ENCODE measurements around the gene C2CD4A.

The C2CD4A gene

GRCh38 chr15:62071711-62072308 lies 5.0 kb downstream of the C2CD4A start:
- Histone ChIP-seq H3K4me3 (ENCODE audit: low read depth, low read length) (no peak overlapping the region), H3K9me3 (ENCODE audit: severe bottlenecking) (no peaks in the 10 kb centered on the region), H3K27me3 (ENCODE audit: insufficient read depth, low read depth, severe bottlenecking) (no peaks in the 10 kb centered on the region), H3K36me3 (no peaks in the 10 kb centered on the region), H3K27ac (no peak overlapping the region)
- 0 out of 2 replicates have a peak, but pooled peaks have one; percentile 26 for TF ChIP-seq CTCF (IDR thresholded peaks at IDR 0.05; ENCODE audit: low read depth, low read length)
- DNase-seq = no peak

GRCh38 chr15:62075595-62076277 lies 9.0 kb downstream of the C2CD4A start:
- Histone ChIP-seq H3K4me3 (ENCODE audit: low read depth, low read length) (no peak overlapping the region), H3K27me3 (ENCODE audit: insufficient read depth, low read depth, severe bottlenecking) (no peaks in the 10 kb centered on the region), H3K27ac (no peak overlapping the region), H3K36me3 (no peaks in the 10 kb centered on the region), H3K9me3 (ENCODE audit: severe bottlenecking) (no peaks in the 10 kb centered on the region)
- no peak for TF ChIP-seq CTCF (IDR thresholded peaks at IDR 0.05; ENCODE audit: low read depth, low read length)
- no peak for DNase-seq

GRCh38 chr15:62079594-62079993 lies 12.8 kb downstream of the C2CD4A start:
- no peak overlapping the region for H3K27ac ChIP-seq

GRCh38 chr15:62083194-62084154 lies 16.7 kb downstream of the C2CD4A start:
- H3K36me3 ChIP-seq = no peaks in the 10 kb centered on the region
- no peak overlapping the region for H3K27ac ChIP-seq
- peak; percentile 19 for DNase-seq
- H3K9me3 ChIP-seq (ENCODE audit: severe bottlenecking) = no peaks in the 10 kb centered on the region
- no peak for TF ChIP-seq CTCF (IDR thresholded peaks at IDR 0.05; ENCODE audit: low read depth, low read length)
- no peak overlapping the region for H3K4me3 ChIP-seq (ENCODE audit: low read depth, low read length)
- H3K27me3 ChIP-seq (ENCODE audit: insufficient read depth, low read depth, severe bottlenecking) = no peaks in the 10 kb centered on the region

More at GRCh38 chr15:62079594-62079993, 12.8 kb downstream of the C2CD4A start:
- H3K36me3 ChIP-seq = no peaks in the 10 kb centered on the region
- H3K27me3 ChIP-seq (ENCODE audit: insufficient read depth, low read depth, severe bottlenecking) = no peaks in the 10 kb centered on the region
- H3K4me3 ChIP-seq (ENCODE audit: low read depth, low read length) = no peak overlapping the region
- no peak for TF ChIP-seq CTCF (IDR thresholded peaks at IDR 0.05; ENCODE audit: low read depth, low read length)
- no peaks in the 10 kb centered on the region for H3K9me3 ChIP-seq (ENCODE audit: severe bottlenecking)
- DNase-seq = no peak

GRCh38 chr15:62085740-62086139 lies 19.0 kb downstream of the C2CD4A start:
- no peaks in the 10 kb centered on the region for H3K9me3 ChIP-seq (ENCODE audit: severe bottlenecking)
- DNase-seq = no peak
- H3K27ac ChIP-seq = no peak overlapping the region
- no peaks in the 10 kb centered on the region for H3K36me3 ChIP-seq
- H3K27me3 ChIP-seq (ENCODE audit: insufficient read depth, low read depth, severe bottlenecking) = no peaks in the 10 kb centered on the region
- no peak for TF ChIP-seq CTCF (IDR thresholded peaks at IDR 0.05; ENCODE audit: low read depth, low read length)
- H3K4me3 ChIP-seq (ENCODE audit: low read depth, low read length) = no peak overlapping the region

Data from WERI-Rb-1 (cell line).